Measurements from ENCODE around the gene PIRT. TPM values are rescaled to one million over a fixed set of nuclear protein-coding genes. Genes with fewer than 3 reads are reported as not detected.

The PIRT gene
- polyA plus RNA-seq, 3 donors = not detected

DNA sequence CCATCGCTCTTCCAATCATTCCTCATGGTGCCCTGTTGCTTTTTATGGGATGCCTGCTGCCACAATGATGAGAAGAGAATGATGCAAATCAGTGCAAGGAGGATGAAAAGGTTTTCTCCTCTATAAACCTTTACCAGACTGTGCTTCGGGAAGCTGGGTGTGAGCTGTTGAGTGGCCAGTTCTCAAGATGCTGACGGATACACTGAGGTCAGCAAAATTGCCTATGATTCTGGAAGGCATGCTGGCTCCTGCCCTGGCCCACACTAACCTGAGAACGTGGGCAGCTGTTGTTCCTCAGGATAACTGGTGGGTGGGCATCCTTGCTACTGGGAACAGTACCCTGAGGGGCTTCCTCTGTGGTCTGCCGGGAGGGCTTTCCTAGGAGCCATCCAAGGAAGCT lies 795 bp upstream of the PIRT start:
- no peaks in the 10 kb centered on the region for H3K36me3 ChIP-seq (replicated peaks in 1 of 2; ENCODE audit: control insufficient read depth in 1 of 2, insufficient read depth in 2 of 2, low read length in 2 of 2)
- no peak overlapping the region for H3K4me2 ChIP-seq (replicated peaks; ENCODE audit: extremely low read depth, low read length, poor library complexity, severe bottlenecking)
- H3K9me3 Mint-ChIP-seq = no peaks in the 10 kb centered on the region
- no peak overlapping the region for H3K4me3 ChIP-seq (replicated peaks in 1 of 3; ENCODE audit: low read depth in 2 of 3, low read length in 3 of 3)
- no peaks in the 10 kb centered on the region for H3K79me2 ChIP-seq (ENCODE audit: insufficient read depth, low read length)
- no peaks in the 10 kb centered on the region for H3K4me1 Mint-ChIP-seq
- no peak for DNase-seq
- no peaks in the 10 kb centered on the region for H3K36me3 Mint-ChIP-seq
- no peaks in the 10 kb centered on the region for H3K27me3 ChIP-seq (ENCODE audit: control insufficient read depth in 2 of 2, insufficient read depth in 2 of 2, low read length in 2 of 2)
- H3K27me3 Mint-ChIP-seq (ENCODE audit: low read depth in 3 of 3) = peaks cover under 1 to 6% (median 2%) of the 10 kb centered on the region in 3 donors
- 94% methylated on average over 3 of the region's 5 CpGs for WGBS (ENCODE audit: insufficient coverage)
- H3K9ac ChIP-seq (ENCODE audit: insufficient read depth, low read length, poor library complexity, severe bottlenecking) = no peak overlapping the region
- H2AFZ ChIP-seq (ENCODE audit: insufficient read depth, low read depth, low read length, poor library complexity, severe bottlenecking) = no peak overlapping the region
- H3K4me1 ChIP-seq (ENCODE audit: control insufficient read depth in 1 of 2, insufficient read depth in 2 of 2, low read length in 2 of 2) = no peaks in the 10 kb centered on the region
- H3K27ac ChIP-seq (ENCODE audit: low read depth in 1 of 2, low read length in 2 of 2) = no peak overlapping the region
- H3K27ac Mint-ChIP-seq = no peak overlapping the region
- TF ChIP-seq, protein P1, sequence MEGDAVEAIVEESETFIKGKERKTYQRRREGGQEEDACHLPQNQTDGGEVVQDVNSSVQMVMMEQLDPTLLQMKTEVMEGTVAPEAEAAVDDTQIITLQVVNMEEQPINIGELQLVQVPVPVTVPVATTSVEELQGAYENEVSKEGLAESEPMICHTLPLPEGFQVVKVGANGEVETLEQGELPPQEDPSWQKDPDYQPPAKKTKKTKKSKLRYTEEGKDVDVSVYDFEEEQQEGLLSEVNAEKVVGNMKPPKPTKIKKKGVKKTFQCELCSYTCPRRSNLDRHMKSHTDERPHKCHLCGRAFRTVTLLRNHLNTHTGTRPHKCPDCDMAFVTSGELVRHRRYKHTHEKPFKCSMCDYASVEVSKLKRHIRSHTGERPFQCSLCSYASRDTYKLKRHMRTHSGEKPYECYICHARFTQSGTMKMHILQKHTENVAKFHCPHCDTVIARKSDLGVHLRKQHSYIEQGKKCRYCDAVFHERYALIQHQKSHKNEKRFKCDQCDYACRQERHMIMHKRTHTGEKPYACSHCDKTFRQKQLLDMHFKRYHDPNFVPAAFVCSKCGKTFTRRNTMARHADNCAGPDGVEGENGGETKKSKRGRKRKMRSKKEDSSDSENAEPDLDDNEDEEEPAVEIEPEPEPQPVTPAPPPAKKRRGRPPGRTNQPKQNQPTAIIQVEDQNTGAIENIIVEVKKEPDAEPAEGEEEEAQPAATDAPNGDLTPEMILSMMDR (IDR thresholded peaks at IDR 0.05) = no peak
- intact Hi-C loops (cut with micrococcal nuclease) = no loop called here
- H3K4me3 Mint-ChIP-seq = no peak overlapping the region
- no peaks in the 10 kb centered on the region for H3K9me3 ChIP-seq (replicated peaks in 1 of 2; ENCODE audit: control insufficient read depth in 1 of 2, insufficient read depth in 1 of 2, low read length in 2 of 2)
- no peaks in the 10 kb centered on the region for H4K20me1 ChIP-seq (ENCODE audit: insufficient read depth, low read length)

DNA sequence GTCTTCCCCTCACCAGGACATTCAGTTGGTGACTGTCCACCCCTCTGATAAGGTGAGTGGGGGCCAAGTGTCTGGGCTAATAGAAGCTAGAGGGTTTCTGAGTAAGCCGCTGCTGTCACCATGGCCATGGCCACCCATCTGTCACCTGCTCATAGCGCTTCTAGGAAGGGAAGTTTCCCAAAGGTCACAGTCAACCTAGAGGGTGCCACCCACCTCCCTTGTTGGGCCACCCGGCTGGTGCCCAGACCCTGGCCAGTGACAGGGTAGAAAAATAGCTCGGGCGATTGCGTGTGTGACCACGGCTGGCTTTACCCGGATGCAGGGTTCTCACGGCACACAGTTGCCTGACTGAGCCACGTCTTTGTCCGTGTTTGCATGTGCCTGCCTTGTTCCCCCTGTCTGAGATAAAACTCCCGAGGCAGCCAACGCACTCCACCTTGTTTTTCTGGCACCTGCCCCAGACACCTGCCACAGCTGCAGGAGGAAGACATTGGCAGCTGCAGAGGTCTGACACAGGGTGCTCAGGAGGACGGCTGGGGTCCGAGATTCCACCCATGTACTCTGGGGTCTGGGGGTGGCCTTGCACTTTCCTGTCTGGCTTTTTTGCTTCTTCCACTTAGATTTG lies 809 bp downstream of the PIRT start:
- H3K27ac ChIP-seq (ENCODE audit: low read depth in 1 of 2, low read length in 2 of 2) = no peak overlapping the region
- Mint-ChIP-seq H3K27ac (no peak overlapping the region), H3K9me3 (no peaks in the 10 kb centered on the region), H3K36me3 (no peaks in the 10 kb centered on the region), H3K27me3 (ENCODE audit: low read depth in 3 of 3) (peaks cover 0 to 3% (median 2%) of the 10 kb centered on the region in 3 donors), H3K4me1 (no peaks in the 10 kb centered on the region), H3K4me3 (no peak overlapping the region)
- H3K4me1 ChIP-seq (ENCODE audit: control insufficient read depth in 1 of 2, insufficient read depth in 2 of 2, low read length in 2 of 2) = no peaks in the 10 kb centered on the region
- H3K27me3 ChIP-seq (ENCODE audit: control insufficient read depth in 2 of 2, insufficient read depth in 2 of 2, low read length in 2 of 2) = no peaks in the 10 kb centered on the region
- H3K79me2 ChIP-seq (ENCODE audit: insufficient read depth, low read length) = no peaks in the 10 kb centered on the region
- no peaks in the 10 kb centered on the region for H4K20me1 ChIP-seq (ENCODE audit: insufficient read depth, low read length)
- no peaks in the 10 kb centered on the region for H3K36me3 ChIP-seq (replicated peaks in 1 of 2; ENCODE audit: control insufficient read depth in 1 of 2, insufficient read depth in 2 of 2, low read length in 2 of 2)
- H3K4me2 ChIP-seq (replicated peaks; ENCODE audit: extremely low read depth, low read length, poor library complexity, severe bottlenecking) = no peak overlapping the region
- no peaks in the 10 kb centered on the region for H3K9me3 ChIP-seq (replicated peaks in 1 of 2; ENCODE audit: control insufficient read depth in 1 of 2, insufficient read depth in 1 of 2, low read length in 2 of 2)
- no peak for DNase-seq
- no peak overlapping the region for H3K9ac ChIP-seq (ENCODE audit: insufficient read depth, low read length, poor library complexity, severe bottlenecking)
- H3K4me3 ChIP-seq (replicated peaks in 1 of 3; ENCODE audit: low read depth in 2 of 3, low read length in 3 of 3) = no peak overlapping the region
- intact Hi-C loops (cut with micrococcal nuclease) = no loop called here
- TF ChIP-seq, protein P1 (IDR thresholded peaks at IDR 0.05) = no peak
- 84% methylated on average over 12 of the region's 15 CpGs for WGBS (ENCODE audit: insufficient coverage)
- no peak overlapping the region for H2AFZ ChIP-seq (ENCODE audit: insufficient read depth, low read depth, low read length, poor library complexity, severe bottlenecking)

All from CD14-positive monocyte (primary cell).